Activated CD8-positive, alpha-beta memory T cell treated with anti-CD3 and anti-CD28 coated beads, Interleukin-2, amount 10 ng/mL, durations not matched to agents 7 days and 5 days (primary cell): ENCODE data around the gene SLC39A7. TPM values are rescaled to one million over a fixed set of nuclear protein-coding genes. Genes with fewer than 3 reads are reported as not detected.
A peak's percentile ranks its signal among the peaks of the same experiment; 100 is the strongest.

ENCODE experiments used
- ATAC-seq: fragments of 150-1000 bp; cut with Tn5 transposase; one replicate; pipeline ENCODE4 v1.10.0; 2021; ENCODE audit warnings: moderate library complexity
- CTCF ChIA-PET: fragments of 350-600 bp; sonication (Branson Sonifier 250); formaldehyde crosslinking; loops from one replicate; lab custom pipeline; 2021; ENCODE audit warnings: antibody characterized with exemption; lab: Charles Lee
- DNase-seq: peaks from one replicate; pipeline ENCODE4 v3.0.0-alpha.2; 2020
- H3K27ac Mint-ChIP-seq: one replicate; pipeline ENCODE4 v1.8.0; 2021; ENCODE audit warnings: mild to moderate bottlenecking, mixed read lengths
- H3K27me3 Mint-ChIP-seq: one replicate; pipeline ENCODE4 v1.8.0; 2021; ENCODE audit warnings: mixed read lengths
- H3K36me3 Mint-ChIP-seq: one replicate; pipeline ENCODE4 v1.8.0; 2021; ENCODE audit warnings: mild to moderate bottlenecking, mixed read lengths
- H3K4me1 Mint-ChIP-seq: one replicate; pipeline ENCODE4 v1.8.0; 2021; ENCODE audit warnings: mixed read lengths
- H3K4me3 Mint-ChIP-seq: one replicate; pipeline ENCODE4 v1.8.0; 2021; ENCODE audit warnings: mild to moderate bottlenecking, moderate library complexity, mixed read lengths
- H3K9me3 Mint-ChIP-seq: one replicate; pipeline ENCODE4 v1.8.0; 2022; ENCODE audit warnings: low read depth, mixed read lengths
- total RNA-seq, 2 experiments: library from RNA; stranded (reverse); gene quantifications; one replicate each; pipeline ENCODE4 v1.2.3, GENCODE V29; 2021

The SLC39A7 gene
- total RNA-seq, 2 experiments from 2014 or later: 50.1 to 63.9 TPM

- ATAC-seq: no peak
- no peak for DNase-seq
- Mint-ChIP-seq H3K27me3 (peaks cover 52% of the 10 kb centered on the region), H3K36me3 (peaks cover 7% of the 10 kb centered on the region), H3K27ac (no peak overlapping the region), H3K4me1 (peaks cover 3% of the 10 kb centered on the region), H3K9me3 (no peaks in the 10 kb centered on the region), H3K4me3 (no peak overlapping the region)
- CTCF ChIA-PET: interaction anchor here (0.7 to 2.0 kb wide), 6 partner anchors 8 to 392 kb away, joined by 3 to 5 read pairs (median 3); no protein-coding TSS in a partner anchor
Observed at GRCh38 chr6:33189625-33190448, 10.8 kb upstream of the SLC39A7 start.

DNA sequence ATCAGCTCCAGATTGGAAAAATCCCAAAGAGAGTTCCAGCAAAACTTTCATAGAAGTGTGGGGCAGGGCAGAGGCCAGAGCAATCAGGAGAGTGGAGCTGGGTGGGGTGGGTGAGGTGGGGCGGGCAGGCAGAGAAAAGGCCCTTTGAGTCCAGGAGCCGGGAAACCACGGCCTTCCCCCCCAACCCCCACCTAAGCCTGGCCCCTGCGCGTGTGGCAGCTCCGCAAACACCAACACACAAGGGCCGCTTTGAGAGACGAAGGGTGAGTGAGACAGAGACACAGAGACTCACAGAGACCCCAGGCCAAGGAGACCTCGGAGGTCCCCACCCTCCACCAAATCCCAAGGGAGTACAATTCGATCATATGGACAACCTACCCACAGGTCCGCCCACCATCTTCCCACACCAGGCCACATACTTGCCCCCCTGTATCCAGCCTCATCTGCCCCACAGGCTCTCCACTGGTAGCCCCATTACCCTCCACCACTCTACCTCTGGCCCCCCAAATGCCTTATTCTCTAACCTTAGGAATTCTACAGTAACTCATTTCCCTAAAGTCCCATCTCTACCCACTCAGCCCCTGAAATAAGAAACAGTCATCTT is 10.1 kb upstream of the SLC39A7 start:
- Mint-ChIP-seq H3K27ac (no peak overlapping the region), H3K36me3 (peaks cover 15% of the 10 kb centered on the region), H3K9me3 (no peaks in the 10 kb centered on the region), H3K27me3 (peaks cover 52% of the 10 kb centered on the region), H3K4me1 (peaks cover 5% of the 10 kb centered on the region), H3K4me3 (no peak overlapping the region)
- DNase-seq (no peak), ATAC-seq (no peak)
- CTCF ChIA-PET: interaction anchor here (1.3 to 2.0 kb wide), 4 partner anchors 7 to 58 kb away, joined by 3 to 5 read pairs (median 4); no protein-coding TSS in a partner anchor

GRCh38 chr6:33191383-33192104 is 9.1 kb upstream of the SLC39A7 start:
- H3K27me3 Mint-ChIP-seq: peaks cover 51% of the 10 kb centered on the region
- peaks cover 5% of the 10 kb centered on the region for H3K4me1 Mint-ChIP-seq
- DNase-seq (no peak), ATAC-seq (no peak)
- CTCF ChIA-PET: interaction anchor here (1.5 kb wide), 1 partner anchor 57 kb away, joined by 4 read pairs; no protein-coding TSS in a partner anchor
- no peaks in the 10 kb centered on the region for H3K9me3 Mint-ChIP-seq
- no peak overlapping the region for H3K4me3 Mint-ChIP-seq
- no peak overlapping the region for H3K27ac Mint-ChIP-seq
- H3K36me3 Mint-ChIP-seq: peaks cover 23% of the 10 kb centered on the region

DNA sequence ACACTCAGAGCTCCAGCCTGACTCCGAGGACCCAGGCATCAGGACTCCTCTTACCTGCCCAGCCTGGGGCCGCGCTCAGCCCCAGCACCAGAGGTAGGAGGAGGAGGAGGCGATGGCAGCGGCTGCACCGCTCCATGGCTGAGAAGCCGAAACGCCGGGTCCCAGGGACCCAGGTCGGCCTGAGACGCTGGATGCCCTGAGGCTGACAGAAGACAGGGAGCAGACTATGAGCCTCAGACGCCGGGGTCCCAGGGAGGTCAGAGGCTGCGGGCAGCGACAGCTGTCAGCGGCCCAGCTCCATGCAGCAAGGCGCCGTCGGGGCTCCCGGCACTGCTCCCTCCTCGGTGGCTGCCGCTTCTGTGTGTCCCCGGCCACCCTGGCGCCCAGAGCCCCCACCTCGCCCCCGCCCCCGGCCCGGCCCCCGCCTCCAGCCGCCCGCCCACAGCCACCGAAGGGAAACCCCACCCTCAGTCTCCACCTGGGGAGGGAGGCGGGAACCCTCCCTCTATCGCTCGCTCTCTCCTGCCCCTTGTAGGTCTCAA is 8.5 kb upstream of the SLC39A7 start, which contains the start of gene COL11A2:
TSS of gene COL11A2 (minus strand) at position 363 of the 542 bp plus-strand sequence. CDS start at position 136, 227 bp downstream.
- Mint-ChIP-seq H3K4me1 (peaks cover 6% of the 10 kb centered on the region), H3K4me3 (no peak within 1 kb of the TSS), H3K9me3 (no peaks in the 10 kb centered on the region), H3K27me3 (peaks cover 46% of the 10 kb centered on the region), H3K27ac (no peak within 1 kb of the TSS), H3K36me3 (peaks cover 24% of the 10 kb centered on the region)
- ATAC-seq (no peak), DNase-seq (no peak)
- CTCF ChIA-PET: interaction anchor here (1.5 kb wide), 1 partner anchor 56 kb away, joined by 4 read pairs; no protein-coding TSS in a partner anchor

GRCh38 chr6:33192671-33193602 is 7.7 kb upstream of the SLC39A7 start:
- Mint-ChIP-seq H3K4me3 (no peak overlapping the region), H3K27ac (no peak overlapping the region), H3K27me3 (peaks cover 40% of the 10 kb centered on the region), H3K9me3 (no peaks in the 10 kb centered on the region), H3K4me1 (peaks cover 13% of the 10 kb centered on the region), H3K36me3 (peaks cover 24% of the 10 kb centered on the region)
- CTCF ChIA-PET: interaction anchor here (1.1 kb wide), 1 partner anchor 69 kb away, joined by 5 read pairs; no protein-coding TSS in a partner anchor
- ATAC-seq: no peak
- no peak for DNase-seq

GRCh38 chr6:33193619-33194018 is 7.0 kb upstream of the SLC39A7 start:
- ATAC-seq: no peak
- CTCF ChIA-PET: interaction anchor here (1.1 to 2.0 kb wide), 3 partner anchors 32 to 69 kb away, joined by 3 to 9 read pairs (median 5); no protein-coding TSS in a partner anchor
- Mint-ChIP-seq H3K27me3 (peaks cover 34% of the 10 kb centered on the region), H3K4me3 (no peak overlapping the region), H3K27ac (no peak overlapping the region), H3K9me3 (no peaks in the 10 kb centered on the region), H3K36me3 (peaks cover 24% of the 10 kb centered on the region), H3K4me1 (peaks cover 20% of the 10 kb centered on the region)
- no peak for DNase-seq

GRCh38 chr6:33194431-33194979 is 6.2 kb upstream of the SLC39A7 start:
- ATAC-seq (no peak), DNase-seq (no peak)
- H3K36me3 Mint-ChIP-seq: peaks cover 26% of the 10 kb centered on the region
- H3K4me3 Mint-ChIP-seq: no peak overlapping the region
- CTCF ChIA-PET: interaction anchor here (1.4 to 2.0 kb wide), 2 partner anchors 33 to 54 kb away, joined by 3 to 9 read pairs; no protein-coding TSS in a partner anchor
- no peaks in the 10 kb centered on the region for H3K9me3 Mint-ChIP-seq
- peaks cover 33% of the 10 kb centered on the region for H3K27me3 Mint-ChIP-seq
- H3K4me1 Mint-ChIP-seq: peaks cover 28% of the 10 kb centered on the region
- no peak overlapping the region for H3K27ac Mint-ChIP-seq

DNA sequence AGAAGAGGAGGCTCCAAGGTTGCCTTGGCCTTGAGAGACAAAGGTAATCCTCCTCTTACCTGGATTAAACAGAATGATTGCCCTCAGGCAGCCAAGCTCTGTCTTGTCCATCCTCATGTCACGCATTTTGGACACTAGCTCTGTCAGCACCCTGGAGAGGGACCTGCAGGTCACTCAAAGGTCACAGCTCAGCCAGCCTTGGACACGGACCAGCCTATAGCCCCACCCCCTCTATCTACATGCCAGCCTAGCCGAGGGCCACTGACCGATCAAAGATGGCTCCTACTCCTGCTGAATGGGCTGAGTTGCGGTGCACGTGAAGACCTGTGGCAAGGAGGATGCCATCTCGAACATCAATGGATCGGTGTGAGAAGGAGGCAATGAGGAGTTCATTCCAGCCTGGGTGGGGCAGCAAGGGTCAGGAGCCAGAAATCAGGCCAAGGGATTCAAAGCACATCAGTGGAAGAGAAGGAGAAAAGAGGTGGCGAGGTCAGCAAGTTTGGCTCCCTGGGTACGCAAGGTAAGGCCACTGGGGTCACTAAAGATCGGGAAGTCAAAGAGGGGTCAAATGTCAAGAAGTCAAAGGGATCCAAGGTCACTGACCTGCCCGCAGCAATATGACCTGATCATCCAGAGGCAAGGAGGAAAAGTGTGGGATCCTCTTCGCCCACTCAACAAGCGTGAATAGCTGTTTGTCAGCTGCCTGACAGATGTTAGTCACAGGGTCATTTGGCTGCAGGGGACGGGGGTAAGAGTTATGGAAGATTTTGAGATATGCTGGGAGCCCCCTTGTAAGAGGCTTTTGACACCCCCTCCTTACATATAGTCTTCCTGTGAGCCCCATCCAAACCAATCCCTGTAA is 5.1 kb upstream of the SLC39A7 start:
- Mint-ChIP-seq H3K9me3 (no peaks in the 10 kb centered on the region), H3K36me3 (peaks cover 26% of the 10 kb centered on the region), H3K4me3 (no peak overlapping the region), H3K27me3 (peaks cover 26% of the 10 kb centered on the region), H3K27ac (no peak overlapping the region), H3K4me1 (peaks cover 31% of the 10 kb centered on the region)
- CTCF ChIA-PET: interaction anchor here (1.3 to 2.7 kb wide), 3 partner anchors 12 to 53 kb away, joined by 5 to 16 read pairs (median 9); no protein-coding TSS in a partner anchor
- ATAC-seq: no peak
- DNase-seq: no peak

GRCh38 chr6:33197431-33198048 is 3.1 kb upstream of the SLC39A7 start:
- Mint-ChIP-seq H3K27ac (peak overlapping the region; percentile 42), H3K36me3 (peaks cover 43% of the 10 kb centered on the region), H3K27me3 (peaks cover 7% of the 10 kb centered on the region), H3K4me1 (peaks cover 46% of the 10 kb centered on the region), H3K4me3 (no peak overlapping the region), H3K9me3 (no peaks in the 10 kb centered on the region)
- CTCF ChIA-PET: interaction anchor here (0.6 to 4.2 kb wide), 29 partner anchors 8 to 263 kb away, joined by 3 to 46 read pairs (median 4); partner anchors contain the start of gene RING1
- peak; percentile 35 for ATAC-seq
- no peak for DNase-seq

DNA sequence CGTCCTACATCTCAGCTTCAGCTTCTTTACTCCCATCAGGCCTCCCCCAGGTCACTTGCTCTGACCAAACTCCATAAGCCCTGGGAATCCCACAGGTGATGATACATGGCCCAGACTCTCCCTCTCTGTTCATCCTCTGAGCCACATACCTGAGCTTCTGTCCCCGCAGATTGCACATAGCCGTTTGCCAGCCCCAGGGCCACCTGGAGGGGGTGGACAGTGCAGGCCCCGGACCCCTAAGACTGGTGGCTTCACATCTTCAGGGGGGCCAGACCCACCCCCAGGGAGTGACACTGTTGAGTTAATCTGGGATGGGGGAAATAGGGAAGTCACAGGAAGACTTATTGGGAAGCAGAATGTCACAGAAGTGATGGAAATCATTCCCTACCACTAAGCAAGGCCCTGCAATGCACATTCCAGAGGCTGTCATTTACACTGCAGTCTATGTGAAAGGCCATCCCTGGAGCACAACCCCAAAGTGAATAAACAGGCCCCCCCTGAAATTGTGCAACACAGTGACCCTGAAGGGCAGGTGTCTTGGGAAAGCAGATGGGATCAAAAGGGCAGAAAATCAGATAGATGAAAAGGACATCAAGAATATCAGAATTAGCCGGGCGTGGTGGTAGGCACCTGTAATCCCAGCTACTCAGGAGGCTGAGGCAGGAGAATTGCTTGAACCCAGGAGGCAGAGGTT is 2.4 kb upstream of the SLC39A7 start:
- no peaks in the 10 kb centered on the region for H3K9me3 Mint-ChIP-seq
- H3K27me3 Mint-ChIP-seq: peaks cover 3% of the 10 kb centered on the region
- ATAC-seq: no peak
- CTCF ChIA-PET: interaction anchor here (0.8 to 4.2 kb wide), 20 partner anchors 9 to 235 kb away, joined by 3 to 46 read pairs (median 4); partner anchors contain the start of gene RING1
- H3K4me3 Mint-ChIP-seq: peak overlapping the region; percentile 99
- H3K4me1 Mint-ChIP-seq: peaks cover 51% of the 10 kb centered on the region
- peak overlapping the region; percentile 75 for H3K27ac Mint-ChIP-seq
- no peak for DNase-seq
- H3K36me3 Mint-ChIP-seq: peaks cover 51% of the 10 kb centered on the region
